GM18499 (cell line): ENCODE measurements around the gene CDCP2.

Experiments used
- ATAC-seq: cut with Tn5 transposase; IDR thresholded peaks from one replicate; pipeline ENCODE4 v1.9.1; 2021; ENCODE audit warnings: moderate number of reproducible peaks; ENCODE audit not compliant: insufficient read depth, unreplicated experiment

CDCP2 gene

DNA sequence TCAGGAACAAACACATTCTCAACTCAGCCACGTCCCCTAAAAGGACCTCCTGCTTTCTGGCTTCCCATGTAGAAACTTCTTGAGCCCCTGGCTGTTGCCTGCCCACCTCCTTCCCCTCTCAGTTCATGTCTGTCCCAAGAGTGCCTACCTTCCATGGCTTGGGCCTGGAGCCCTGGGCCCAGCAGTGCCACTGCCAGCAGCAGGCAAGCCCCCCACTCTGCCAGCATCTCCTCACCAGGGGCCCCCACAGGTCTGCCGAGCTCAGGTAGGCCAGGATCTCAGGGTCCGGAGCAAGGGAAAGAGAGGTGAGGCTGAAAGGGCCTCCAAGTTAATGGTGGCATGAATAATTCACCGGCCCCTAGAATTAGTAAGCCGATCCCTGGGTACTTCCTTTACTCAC is at the start of gene CDCP2:
TSS of gene CDCP2 (minus strand) at position 305 of the 400 bp plus-strand sequence. CDS start at position 227, 78 bp downstream.
- no peak for ATAC-seq

- no peak for ATAC-seq
These were observed 47.8 kb upstream of the CDCP2 start for GRCh38 chr1:54200519-54200997.

- peak; percentile 83 for ATAC-seq
These were observed 47.1 kb upstream of the CDCP2 start, which contains the start of the genes CYB5RL and MRPL37 for GRCh38 chr1:54199765-54200518. Gene CYB5RL, minus strand, starts transcription at chr1:54200030. Its CDS starts 4,414 bp downstream, at chr1:54195616. Gene MRPL37, plus strand, starts transcription at chr1:54200167. Its CDS starts 77 bp downstream, at chr1:54200244.

DNA sequence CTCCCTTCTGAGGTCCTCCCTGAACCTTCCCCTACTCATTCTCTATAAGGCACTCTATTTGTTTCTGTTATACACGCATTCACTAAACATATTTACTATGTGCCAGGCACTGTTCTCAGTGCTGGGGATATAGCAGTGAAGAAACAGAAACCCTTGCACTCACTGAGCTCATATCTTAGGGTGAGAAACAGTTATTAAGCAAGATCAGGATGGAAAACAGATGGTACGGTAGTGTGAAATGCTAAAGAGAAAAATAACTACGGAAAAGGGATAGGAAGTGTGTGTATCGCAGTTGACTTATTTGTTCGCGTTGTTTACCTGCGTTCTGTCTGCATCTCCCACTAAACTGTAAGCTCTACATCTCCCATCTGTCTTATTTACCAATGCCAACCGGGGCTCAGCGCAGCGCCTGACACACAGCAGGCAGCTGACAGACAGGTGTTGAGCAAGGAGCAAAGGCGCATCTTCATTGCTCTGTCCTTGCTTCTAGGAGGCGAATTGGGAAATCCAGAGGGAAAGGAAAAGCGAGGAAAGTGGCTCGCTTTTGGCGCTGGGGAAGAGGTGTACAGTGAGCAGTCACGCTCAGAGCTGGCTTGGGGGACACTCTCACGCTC is 46.5 kb upstream of the CDCP2 start:
- no peak for ATAC-seq

DNA sequence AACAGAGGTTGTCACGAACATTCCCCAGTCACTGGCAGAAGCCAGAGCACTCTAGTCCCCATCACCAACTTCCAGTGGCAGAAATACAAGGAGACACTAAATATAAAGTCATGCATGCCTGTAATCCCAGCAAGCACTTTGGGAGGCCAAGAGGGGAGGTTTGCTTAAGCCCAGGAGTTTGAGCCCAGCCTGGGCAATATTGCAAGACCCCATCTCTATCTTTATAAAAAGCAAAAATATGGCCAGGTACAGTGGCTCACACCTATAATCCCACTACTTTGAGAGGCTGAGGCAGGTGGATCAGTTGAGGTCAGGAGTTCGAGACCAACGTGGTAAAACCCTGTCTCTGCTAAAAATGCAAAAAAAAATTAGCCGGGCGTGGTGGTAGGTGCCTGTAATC is 40.7 kb upstream of the CDCP2 start:
- no peak for ATAC-seq

DNA sequence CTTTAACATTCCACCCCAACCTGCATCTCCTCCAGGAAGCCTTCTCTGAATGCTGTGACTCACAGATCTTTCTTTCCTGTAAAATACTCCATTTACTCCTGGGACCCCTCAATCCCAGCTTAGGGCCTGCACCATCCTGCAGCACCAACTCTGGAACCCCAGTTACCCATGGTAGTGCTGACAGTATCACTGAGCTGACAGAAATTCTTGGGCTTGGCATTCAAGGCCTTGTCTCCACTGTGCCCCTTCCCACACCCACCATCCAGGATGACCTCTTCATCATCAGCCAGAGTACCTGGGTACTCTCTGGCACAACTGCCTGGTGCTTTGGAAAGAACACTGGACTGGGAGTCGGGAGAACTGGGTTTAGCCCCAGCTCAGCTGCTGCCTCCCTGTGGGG is 38.7 kb upstream of the CDCP2 start:
- ATAC-seq = no peak

DNA sequence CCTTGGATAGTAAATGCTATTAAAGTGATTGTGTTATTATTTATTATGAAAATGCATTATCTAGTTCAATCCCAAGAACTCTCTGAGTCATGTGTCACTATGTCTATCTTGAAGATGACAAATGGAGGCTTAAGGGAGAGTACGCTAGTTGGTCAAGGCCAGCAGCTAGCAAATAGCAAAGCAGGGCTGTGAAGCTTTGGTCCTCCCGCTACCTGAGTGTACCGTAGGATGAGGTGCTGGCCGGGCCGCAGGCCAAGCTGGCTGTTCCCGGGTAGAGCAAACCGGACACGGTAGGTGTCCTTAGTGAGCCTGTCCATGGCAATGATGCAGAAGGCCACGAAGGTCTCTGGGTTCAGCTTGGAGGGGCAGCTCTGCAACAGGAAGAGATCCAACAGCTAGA is 37.7 kb upstream of the CDCP2 start:
- no peak for ATAC-seq

DNA sequence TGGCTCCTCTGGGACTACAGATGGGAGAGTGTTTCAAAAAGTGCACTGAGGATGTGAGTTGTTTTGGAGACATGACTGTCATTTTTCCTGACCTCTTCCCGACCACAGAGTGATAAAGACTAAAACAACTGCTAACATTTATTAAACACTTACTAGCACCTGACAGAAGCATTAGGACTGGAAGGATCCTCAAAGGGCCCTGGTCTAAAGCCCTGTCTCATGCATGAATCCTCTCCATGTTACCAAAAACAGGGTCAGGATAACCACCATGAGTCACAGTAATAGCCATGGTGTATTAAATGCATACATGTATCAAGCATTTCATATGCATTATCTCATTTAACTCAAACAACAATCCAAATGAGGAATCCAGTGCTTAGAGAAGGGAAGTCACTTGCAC is 35.5 kb upstream of the CDCP2 start:
- no peak for ATAC-seq

GRCh38 chr1:54186056-54186455 is 33.3 kb upstream of the CDCP2 start:
- no peak for ATAC-seq

- ATAC-seq = no peak
These were observed 28.0 kb upstream of the CDCP2 start for GRCh38 chr1:54180701-54181360.

DNA sequence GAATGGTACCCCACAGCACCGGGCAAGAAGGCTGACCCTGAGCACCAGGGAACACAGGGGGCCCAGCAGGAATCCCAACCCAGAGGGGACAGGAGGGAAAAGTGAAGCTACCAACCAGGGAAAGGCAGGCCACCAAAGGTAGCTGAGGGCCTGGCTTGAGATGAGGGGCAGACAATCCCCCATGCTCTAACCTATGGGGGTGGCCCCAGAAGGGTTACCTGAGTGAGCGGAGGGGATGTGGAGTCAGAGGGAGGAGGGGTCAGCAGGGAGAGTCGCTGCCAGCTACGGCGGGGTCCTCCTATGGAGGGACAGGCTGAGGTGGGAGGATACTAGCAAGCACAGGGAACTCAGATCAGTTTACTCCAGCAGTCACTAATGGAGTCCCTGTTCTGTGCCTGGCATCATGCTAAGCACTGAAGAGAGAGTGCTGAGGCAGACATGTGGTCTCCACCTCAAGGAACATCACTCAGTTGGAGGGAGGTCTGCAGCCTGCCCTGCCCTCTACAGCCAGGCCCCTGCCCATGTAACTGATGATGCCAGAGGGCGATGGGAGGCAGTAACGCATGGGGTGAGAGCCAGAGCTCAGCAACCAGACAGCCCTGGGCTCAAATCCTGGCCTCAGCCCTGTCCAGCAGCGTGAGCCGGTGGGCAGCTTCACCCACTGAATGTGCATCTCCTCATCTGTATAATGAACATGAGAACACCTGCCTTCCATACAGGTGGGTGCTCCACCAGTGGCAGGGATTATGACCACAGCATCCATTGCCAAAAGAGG is 25.7 kb upstream of the CDCP2 start:
- no peak for ATAC-seq

DNA sequence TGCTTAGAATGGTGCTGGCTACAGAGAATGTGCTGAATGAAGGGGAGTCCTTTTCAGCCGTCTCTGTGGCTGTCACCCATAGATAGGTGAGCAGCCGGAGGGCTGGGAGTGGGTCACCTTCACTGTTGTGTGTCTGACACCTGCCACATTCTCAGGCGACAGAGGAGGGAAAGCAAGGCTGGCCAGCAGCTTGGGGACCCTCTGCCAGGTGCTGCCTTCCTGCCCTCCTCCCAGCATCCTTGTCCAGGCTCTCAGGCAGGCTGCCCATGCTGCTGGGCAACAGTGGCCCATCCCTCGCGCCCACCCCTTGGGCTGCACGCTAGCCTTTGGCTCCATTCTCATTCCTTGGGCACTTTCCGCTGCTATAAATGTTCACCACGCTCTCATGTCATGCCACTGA is 24.9 kb upstream of the CDCP2 start:
- ATAC-seq = no peak

DNA sequence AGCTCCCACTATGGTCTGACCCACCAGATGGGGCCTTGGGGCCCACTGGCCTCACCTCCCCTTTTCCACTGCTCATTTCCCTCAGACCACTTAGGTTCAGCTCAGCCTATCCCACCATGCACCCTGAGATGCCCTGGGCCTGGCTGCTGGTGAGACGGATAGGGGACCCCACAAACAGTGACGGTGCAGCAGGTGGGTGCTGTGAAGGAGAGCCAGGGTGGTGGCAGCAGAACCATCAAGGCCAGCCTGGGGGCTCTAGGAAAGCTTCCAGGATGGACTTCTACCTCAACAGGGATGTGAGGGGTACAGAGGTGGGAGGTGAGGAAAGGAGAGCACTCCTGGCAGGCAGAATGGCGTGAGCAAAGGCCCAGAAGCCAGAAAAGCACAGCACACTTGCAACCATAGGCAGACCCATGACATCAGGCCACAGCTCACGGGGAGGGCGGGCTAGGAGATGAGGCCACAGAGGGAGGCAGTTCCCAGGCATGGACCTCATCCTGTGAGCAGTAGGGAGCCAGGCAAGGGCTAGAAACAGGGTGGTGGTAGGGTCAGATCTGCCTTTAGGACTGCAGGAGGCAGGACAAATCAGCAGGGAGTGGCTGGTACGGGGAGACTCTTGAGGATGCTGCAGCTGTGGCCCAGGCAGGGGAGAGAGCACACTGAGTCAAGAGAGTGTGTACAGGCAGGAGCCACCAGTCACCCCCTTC is 24.0 kb upstream of the CDCP2 start:
- no peak for ATAC-seq

DNA sequence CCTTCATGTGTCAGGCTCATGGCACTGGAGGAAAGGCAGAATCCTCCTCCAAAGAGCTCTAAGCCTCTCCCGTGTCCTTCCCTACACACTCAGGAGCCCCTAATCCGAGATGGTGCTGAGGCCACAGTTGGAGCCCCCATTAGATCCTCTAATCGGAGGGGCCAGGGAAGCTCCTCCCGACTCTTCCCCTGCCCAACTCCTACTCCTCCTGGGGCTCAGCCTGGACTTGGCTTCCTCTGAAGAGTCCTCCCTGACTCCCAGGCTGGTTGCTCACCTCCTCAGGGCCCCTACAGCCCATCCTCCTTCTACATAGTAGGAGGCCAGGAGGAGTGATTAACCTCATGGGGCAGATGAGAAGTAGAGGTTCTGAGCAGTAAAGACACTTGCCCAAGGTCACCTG is 21.3 kb upstream of the CDCP2 start:
- ATAC-seq = no peak

GRCh38 chr1:54173681-54174080 is 20.9 kb upstream of the CDCP2 start:
- no peak for ATAC-seq

GRCh38 chr1:54172614-54173599 is 20.1 kb upstream of the CDCP2 start:
- no peak for ATAC-seq

- ATAC-seq = no peak
These were observed 18.8 kb upstream of the CDCP2 start for GRCh38 chr1:54171606-54172005.

DNA sequence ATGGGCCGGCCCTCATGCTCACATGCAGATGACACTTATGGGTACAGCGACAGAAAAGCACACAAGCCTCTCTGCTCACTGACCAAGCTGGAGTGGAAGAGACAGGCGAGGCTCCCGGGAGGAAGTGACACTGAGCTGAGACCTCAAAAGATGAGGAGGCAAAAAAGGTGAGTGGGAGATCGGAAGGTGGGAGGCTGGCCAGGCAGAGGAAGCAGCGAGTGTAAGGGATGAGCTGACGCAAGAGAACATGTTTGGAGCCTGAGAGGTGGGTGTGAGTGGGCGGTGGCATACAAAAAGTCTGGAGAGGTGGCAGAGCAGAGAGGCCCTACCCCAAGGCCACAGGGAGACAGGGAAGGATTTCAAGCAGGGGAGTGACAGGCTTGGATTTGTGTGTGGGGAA is 18.2 kb upstream of the CDCP2 start:
- ATAC-seq = no peak

- ATAC-seq = no peak
These were observed 16.3 kb upstream of the CDCP2 start for GRCh38 chr1:54169068-54169467.
